Fibroblast of peridontal ligament (primary cell): ENCODE data around the gene UPK1B.
"Not testable (repeated sequence)": the region's sequence is repeated elsewhere in the genome, so short reads cannot be mapped to it uniquely, and the experiment has no call there.

Source experiments
- DNase-seq: peaks from one replicate; pipeline ENCODE4 v3.0.0-alpha.2; 2010; ENCODE audit errors: extremely low read depth

Gene UPK1B

GRCh38 chr3:119173325-119173724, at the start of gene UPK1B:
Gene UPK1B (plus strand): TSS chr3:119173598. CDS start chr3:119186742, 13,144 bp downstream.
- DNase-seq = no peak

DNA sequence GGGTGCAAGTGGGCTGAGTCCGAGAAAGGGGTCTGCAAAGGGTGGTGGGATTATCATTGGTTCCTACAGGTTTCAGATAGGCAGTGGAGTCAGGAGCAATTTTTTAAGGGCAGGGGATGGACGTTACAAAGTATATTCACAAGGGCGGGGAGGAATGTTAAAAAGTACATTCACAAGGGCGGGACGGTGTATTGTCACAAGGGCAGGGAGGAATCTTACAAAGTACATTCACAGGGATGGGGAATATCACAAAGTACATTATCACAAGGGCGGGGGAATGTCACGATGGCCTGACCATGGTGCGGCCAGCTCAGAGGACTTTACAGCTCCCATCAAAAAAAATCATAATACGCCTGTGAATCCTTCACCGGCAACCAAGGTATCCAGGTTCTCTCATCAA, 48.1 kb upstream of the UPK1B start:
- no peak for DNase-seq

- no peak for DNase-seq
Observed at GRCh38 chr3:119125742-119126504, 47.5 kb upstream of the UPK1B start.

- DNase-seq = not testable (repeated sequence)
Observed at GRCh38 chr3:119130291-119130690, 43.1 kb upstream of the UPK1B start.

GRCh38 chr3:119132291-119132690, 41.1 kb upstream of the UPK1B start:
- DNase-seq = not testable (repeated sequence)

DNA sequence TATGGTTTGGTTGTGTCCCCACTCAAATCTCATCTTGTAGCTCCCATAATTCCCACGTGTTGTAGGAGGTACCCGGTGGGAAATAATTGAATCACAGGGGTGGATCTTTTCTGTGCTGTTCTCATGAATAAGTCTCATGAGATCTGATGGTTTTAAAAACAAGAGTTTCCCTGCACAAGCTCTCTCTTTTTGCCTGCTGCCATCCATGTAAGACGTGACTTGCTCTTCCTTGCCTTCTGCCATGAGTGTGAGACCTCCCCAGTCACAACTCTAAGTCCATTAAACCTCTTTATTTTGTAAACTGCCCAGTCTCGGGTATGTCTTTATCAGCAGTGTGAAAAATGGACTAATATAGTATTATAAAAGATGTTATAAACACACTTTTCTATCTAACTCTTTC, 34.0 kb upstream of the UPK1B start:
- not testable (repeated sequence) for DNase-seq

GRCh38 chr3:119140466-119140865, 32.9 kb upstream of the UPK1B start:
- DNase-seq = no peak

DNA sequence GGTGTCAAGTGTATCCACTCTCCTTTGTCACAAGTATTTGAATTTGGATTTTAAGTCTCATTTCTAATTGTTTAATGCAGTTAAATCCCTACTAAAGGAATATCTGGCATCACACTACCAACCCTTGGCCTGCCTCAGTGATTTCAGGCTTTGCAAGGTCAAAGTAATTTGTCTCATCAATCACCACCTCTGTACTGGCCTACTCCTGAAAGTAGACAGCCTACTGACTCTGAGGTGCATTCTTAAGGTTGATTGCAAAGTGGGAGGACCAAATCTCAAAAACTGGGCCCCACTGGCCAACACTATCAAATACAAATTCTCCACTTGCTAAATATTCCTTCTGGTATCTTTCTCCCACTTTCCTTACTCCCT, 28.3 kb upstream of the UPK1B start:
- DNase-seq = no peak

DNA sequence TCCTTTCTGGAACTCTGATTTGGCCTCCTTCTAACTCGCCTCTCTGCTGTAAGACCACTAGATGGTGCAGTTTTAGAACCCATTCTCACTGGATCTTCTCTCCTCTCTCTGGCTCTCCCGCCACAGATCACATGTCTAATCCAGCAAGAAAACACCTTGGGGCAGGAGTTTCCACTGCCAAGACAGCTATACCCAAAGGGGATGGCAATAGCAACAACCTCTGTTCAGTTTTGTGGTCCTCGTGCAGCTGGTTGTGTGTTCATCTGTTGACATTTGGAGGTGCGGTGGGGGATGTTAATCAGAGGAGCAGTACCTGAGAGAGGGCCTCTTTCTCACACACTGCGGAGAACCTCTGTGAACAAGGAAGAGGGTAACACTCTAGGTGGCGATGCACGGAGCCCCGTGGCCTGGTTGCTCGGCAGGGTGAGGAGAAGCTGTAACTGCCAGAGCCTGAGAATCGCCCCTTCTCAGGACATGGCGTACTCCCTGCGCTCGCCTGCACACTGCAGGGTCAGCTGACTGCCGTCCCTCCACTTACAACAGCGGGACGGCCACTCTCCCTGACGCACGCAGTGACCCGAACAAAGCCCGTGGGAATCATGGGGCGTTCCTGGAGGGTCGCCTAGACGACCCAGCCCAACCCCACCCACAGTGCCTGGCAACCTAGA, 27.8 kb upstream of the UPK1B start, which contains the start of gene TEX55:
Gene TEX55 (plus strand): TSS at position 666 of the 668 bp plus-strand sequence. CDS start 25 bp downstream, outside the sequence.
- DNase-seq = peak; percentile 66

- DNase-seq = no peak
Observed at GRCh38 chr3:119146578-119147375, 26.6 kb upstream of the UPK1B start.

GRCh38 chr3:119147494-119147893, 25.9 kb upstream of the UPK1B start:
- DNase-seq = no peak

GRCh38 chr3:119148493-119149180, 24.8 kb upstream of the UPK1B start:
- DNase-seq = peak; percentile 59

- peak; percentile 89 for DNase-seq
Observed at GRCh38 chr3:119149484-119149883, 23.9 kb upstream of the UPK1B start.

GRCh38 chr3:119156868-119157267, 16.5 kb upstream of the UPK1B start:
- no peak for DNase-seq

DNA sequence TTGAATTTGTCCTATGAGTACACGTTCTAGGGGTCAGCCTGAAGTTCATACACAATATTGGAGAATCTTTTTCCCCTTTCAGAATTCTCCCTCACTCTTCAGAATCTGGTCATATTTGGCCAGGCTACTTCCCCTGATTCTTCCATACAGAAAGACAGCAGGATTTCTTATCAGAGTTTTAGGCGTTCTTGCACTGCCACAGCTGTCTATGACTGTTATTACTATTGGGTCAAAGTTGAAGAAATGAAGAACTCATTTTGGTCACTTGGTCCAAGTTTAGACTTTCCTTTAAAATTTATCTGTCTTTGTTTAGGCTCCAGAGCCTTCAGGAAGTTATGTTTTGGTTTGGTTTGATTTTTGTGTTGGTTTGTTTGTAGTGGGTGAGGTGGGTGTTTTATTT, 15.4 kb upstream of the UPK1B start:
- no peak for DNase-seq

GRCh38 chr3:119160361-119160760, 13.0 kb upstream of the UPK1B start:
- no peak for DNase-seq

DNA sequence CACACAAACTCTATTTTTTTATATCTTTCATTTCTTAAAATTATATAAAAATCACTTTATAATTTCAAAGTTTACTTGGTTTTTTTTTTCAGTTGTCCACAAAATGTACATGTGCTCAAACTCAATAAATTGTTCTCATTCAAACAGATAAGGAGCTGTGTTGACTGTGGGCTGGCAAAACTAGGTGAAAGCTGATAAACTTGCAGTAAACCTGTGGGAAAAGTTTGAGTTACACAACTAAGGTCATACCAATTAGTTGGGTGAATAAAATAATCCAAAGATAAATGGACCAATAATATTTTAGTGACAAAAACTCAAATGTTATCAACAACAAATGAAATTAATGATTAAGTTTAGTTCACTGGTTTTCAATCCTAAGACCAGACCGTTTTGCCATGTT, 12.6 kb upstream of the UPK1B start:
- no peak for DNase-seq

DNA sequence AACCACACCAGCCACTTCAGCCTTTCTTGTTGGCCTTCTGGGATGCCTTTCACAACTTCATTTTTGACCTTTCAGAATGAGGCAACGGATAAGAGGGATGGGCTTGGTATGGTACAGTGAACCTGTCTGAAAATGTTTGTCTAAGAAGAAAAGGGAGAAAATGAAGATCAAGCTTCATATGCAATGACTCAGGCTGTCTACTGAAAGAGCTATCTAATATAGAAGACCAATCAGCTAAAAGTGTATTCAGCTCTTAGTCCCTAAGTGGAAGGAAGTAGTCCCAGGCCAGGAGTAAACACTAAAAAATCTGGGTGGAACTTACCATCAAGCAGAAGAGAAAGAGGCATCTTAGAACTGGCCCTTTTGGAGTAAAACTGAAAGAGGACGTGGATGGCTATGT, 12.2 kb upstream of the UPK1B start:
- no peak for DNase-seq

DNA sequence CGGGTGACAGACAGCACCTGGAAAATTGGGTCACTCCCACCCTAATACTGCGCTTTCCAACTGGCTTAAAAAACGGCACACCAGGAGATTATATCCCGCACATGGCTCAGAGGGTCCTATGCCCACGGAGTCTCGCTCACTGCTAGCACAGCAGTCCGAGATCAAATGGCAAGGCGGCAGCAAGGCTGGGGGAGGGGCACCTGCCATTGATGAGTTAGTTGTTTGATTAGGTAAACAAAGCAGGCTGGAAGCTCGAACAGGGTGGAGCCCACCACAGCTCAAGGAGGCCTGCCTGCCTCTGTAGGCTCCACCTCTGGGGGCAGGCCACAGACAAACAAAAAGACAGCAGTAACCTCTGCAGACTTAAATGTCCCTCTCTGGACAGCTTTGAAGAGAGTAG, 8.7 kb upstream of the UPK1B start:
- DNase-seq = not testable (repeated sequence)

DNA sequence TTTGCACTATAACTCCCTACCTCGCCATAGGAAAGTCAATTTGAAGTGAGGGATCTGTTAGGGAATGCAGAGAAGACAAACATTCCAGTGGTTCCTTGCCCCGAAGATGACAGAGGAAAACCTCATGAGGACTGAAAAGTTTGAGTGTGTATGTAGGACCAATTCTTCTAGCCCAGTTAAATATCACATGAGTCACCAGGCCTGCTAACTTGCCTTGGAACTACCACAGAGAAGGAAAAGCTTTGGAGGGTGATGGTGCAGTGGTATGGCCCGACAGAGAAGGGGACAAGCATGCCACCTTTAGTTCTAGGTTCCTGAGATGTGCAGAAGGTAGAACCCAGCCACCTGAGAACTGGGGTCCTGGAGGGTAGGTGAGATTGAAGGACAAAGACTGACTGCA, 2.6 kb upstream of the UPK1B start:
- DNase-seq = peak; percentile 29

DNA sequence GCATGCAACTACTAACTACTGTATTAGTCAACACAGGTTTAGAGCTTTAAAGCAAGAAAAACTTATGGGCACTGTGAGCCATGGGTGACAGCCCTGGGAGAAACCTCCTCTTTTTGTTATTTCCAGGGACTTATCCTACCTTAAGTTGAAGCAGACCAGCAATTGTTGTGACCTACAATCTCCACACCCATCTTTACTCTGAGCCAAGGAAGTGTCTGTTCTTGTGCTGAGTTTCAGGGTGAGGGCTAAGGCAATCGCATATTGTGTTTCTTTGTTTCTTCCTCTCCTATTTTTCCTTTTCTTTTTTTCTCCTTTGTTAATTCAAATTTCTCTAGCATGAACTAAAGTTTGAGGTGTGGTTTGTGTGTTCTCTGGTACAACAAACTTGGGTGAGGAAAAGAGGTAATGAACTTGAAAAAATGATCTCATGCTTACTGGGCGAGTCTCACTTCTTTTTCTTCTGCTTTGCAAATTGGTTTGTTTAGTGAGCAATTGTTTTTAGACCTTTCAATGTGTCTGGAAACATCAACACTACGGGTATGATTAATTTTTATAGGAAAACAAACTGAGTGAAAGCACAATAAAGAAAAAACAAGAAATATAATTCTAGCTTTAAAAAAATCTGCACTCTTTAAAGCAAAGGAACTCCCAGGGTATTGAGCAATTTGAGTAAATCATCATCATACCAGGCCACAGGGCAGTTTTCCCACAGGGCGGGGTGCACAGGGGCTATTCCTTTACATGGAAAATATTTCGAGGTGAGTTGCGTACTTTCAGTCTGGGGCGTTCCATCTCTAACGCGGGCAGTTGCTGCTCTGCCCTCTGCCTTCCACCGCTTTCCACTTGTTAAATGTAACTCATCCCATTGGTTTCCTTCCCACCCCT, 2.7 kb downstream of the UPK1B start:
- peak; percentile 66 for DNase-seq
